GM19099 (cell line): Measurements from ENCODE around the gene MRM2.

Experiments
- POLR2A ChIP-seq: IDR thresholded peaks from 3 replicates; pipeline ENCODE4 v1.6.1; 2011; ENCODE audit warnings: low read depth; ENCODE audit not compliant: insufficient read length; ENCODE audit errors: extremely low read depth

MRM2 gene

DNA sequence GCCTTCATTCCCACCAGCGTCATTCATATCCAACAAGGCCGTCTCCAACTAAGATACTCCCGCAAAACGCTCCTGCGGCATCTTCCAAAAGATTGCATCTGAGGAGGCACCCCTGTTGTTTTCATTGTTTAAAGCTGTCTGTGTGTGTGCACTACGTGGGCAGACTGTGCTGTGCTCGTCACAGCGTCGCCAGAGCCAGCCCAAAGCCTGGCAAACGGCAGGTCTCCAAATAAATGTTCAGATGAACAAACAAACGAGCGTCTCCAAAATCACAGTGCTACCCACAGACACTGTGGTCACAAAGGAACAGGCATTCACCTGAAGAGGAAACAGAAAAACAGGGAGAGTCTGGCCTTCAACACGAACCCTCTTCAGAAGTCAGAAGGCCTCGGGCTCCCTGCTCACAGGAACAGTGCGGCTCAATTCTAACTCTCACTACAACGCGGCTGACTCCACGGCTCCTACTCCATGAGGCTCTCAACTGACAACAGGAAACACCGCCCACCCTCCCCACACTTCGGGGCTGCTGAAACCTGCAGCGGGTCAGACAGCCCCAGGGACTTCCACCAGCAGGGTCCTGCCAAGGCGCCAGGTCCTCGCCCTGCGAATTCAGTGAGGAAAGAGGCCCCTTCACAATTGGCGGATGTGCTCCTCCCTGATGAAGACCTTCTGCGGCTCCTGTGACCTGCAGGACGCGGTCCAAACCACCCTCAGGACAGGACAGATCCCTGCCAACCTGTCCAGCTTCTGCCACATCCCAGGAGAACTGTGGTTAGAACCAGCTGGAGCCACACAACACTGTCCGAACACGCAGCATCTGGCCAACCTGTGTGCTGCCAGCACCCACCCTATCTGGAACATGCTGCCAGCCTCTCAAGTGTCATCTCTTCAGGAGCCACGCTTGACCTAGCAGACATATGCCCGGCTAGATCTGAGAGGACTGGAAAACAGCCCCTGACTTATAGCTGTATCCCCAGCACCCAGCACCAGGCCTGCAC is 45.3 kb downstream of the MRM2 start:
- TF ChIP-seq POLR2A, result no peak

DNA sequence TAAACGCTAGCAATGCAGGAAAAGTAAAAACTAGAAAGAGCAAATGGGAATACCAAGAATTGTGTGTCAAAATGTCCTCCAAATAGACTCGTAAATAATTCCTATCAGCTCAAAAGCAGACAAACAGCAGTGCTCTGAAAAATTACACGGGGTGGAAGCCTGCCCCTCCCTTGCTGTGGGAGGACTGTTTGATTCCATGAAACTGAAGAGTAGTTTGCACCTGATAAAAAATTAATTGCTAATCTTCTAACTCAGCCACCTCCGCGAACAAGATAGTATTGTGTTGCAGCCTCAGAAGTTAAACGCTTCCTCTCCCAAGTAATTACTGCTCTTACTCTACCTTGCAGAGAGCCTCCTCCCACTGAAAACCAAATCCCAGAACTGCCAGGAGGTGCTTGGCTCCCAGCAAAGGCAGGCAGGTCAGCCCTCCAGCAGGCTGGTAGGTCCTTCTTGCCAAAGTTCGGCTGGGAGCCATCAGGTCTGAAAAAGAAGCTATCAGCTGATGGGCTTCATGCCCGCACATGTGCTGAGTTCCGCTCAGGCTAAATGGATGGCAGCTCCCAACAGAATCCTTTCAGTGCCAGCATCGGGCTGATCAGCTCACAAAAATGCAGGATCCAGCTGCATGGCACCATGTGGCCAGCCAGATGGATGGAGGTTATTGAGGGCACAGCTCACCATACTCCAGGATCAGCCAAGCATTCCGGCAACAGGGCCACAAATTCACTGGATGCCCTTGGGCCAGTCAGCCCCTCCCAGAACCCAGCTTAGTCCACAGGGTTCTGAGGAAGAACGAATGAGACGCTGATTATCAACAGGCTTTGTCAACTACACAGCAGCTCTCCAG is 46.4 kb downstream of the MRM2 start:
- TF ChIP-seq POLR2A, result no peak

DNA sequence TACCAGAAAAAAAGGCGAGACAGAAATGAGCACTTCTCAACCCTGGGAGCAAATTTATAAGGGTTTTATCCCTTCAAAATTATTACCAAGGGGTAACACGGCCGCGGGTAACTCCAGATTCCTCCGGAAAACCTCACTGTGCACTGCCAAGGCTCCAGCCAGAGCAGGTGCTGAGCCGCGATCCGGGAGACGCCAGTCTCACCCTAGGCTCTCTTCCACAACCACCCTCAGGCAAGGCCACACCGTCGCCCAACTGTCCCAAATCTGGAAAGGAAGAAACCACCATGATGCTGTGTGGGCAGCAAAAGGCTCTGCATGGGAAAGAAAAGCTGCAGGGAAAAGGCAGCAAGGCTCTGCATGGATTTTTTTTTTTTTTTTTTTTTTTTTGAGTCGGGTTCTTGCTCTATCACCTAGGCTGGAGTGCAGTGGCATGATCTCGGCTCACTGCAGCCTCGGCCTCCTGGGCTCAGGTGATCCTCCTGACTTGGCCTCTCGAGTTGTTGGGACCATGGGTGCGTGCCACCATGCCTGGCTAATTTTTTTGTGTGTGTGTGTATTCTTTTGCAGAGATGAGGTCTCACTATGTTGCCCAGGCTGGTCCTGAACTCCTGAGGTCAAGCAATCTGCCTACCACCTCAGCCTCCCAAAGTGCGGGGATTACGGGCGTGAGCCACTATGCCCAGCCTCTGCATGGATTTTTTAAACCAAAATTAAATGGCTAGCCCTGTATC is 48.3 kb downstream of the MRM2 start:
- no peak for TF ChIP-seq POLR2A

DNA sequence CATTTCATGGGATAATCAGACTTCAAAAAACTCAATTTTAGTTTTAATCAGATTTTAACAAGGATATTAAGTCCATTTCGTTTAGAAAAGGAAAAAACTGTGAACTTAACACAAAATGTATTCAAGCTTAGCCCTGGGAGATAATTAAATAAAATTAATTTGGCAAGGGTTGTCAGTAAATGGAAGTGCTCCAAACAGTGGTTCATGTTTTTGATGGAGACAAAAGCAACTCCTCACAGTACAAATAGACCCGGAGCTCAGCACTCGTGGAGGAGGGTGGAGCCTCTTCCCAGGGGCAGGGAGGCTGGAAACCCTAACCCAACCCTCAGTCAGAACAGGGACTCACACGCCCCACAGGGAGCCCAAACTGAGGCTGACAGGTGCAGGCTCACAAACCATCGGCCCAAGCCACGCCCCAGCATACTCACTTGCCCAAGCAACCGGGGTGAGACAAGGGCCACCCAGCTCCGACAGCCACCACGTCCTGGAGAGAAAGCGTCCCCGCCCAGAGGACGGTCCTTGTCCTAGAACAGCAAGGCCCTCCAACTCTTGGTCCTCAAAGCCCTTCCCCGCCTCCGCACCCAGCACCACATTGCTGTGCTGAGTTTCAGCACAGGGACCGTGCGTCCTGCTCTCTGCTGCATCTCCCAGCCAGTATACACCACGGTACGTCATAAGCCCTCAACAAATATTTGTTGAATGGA is 49.0 kb downstream of the MRM2 start:
- no peak for TF ChIP-seq POLR2A

DNA sequence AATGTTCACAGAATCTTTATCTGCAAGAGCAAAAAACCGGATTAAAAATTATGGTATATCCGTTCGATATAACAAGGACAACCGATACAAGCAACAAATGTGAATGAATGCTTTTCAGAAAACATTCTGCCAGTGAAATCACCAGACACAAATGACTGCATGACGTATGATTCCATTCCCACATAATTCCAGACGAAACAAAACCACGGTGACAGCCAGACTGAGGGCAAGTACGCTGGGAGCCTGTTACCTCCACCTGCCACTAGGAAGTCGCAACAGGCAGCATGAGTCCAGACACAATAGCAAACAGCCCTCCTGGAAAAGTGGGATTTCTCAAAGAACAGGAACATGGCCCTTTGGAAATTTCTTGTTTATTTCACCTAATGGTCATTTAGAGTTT is 51.0 kb downstream of the MRM2 start:
- TF ChIP-seq POLR2A, result no peak

DNA sequence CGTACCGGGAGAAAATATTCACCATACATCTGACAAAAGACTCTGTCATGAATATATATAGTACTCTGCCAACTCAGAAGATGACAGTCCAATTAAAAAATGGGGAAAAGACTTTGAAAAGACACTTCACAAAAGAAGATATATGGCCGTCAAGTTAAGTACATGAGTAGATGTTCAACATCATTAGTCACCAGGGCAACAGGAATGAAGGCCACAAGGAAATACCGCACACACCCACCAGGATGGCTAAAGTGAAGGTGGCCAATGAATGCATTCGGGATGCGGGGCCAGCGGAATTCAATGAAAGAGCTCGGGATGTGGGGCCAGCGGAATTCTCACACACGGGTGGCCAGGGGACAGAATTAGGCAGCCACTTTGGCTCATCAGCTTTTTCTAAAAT is 51.5 kb downstream of the MRM2 start:
- TF ChIP-seq POLR2A, result no peak

DNA sequence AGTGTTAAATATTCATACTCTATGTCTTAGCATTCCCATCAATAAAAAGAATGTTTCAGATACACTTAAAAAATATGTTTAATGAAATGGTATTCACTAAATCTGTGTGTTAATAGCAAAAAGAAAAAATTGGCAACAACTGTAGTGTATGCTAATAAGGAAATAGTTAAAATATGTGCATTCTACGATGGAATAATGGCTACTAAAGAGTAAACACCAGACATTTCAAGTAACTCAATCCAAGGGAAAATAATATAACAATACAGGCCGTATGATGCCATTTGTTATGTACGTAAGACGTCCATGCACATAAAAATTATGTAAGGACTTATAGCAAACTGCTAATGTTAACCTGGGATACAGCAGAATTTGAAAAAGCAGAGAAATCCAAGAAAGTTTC is 55.8 kb downstream of the MRM2 start:
- TF ChIP-seq POLR2A, result no peak

DNA sequence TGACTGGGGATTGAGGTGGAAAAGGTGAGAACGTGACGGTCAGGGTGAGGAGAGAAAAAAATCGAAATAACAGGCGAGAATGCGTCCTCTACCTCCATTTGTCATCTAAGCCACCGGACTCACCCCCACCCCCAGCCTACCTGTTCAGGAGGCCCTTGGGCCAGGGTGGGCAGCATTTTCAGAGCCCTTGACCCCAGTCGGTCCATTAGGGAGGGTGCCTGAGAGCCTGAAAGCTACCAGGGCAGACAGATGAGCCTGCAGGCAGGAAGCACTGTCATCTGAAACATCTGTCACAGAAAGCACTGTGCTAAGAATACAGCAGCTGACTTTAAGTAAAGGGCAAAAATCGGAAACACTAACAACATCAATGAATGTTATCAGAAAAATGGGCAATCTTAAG is 56.3 kb downstream of the MRM2 start:
- TF ChIP-seq POLR2A, result no peak
